ENCODE measurements around the gene MID1. TPM values are rescaled to one million over a fixed set of nuclear protein-coding genes. Genes with fewer than 3 reads are reported as not detected.

MID1 gene
- total RNA-seq, 4 donors from 2014 or later: 0.91 to 1.9 (median 1.8) TPM

- Histone ChIP-seq H3K9me3 (no peaks in the 10 kb centered on the region), H3K27ac (no peak overlapping the region), H3K4me1 (no peaks in the 10 kb centered on the region), H3K27me3 (no peaks in the 10 kb centered on the region), H3K4me3 (no peak overlapping the region), H3K36me3 (no peaks in the 10 kb centered on the region)
- in situ Hi-C loops (cut with MboI; ENCODE audit: low sequenced_read_pairs in 4 of 4): no loop called here
- TF ChIP-seq POLR2A (IDR thresholded peaks at IDR 0.05) (no peak), CTCF (IDR thresholded peaks at IDR 0.05 in 4 of 5, conservative IDR thresholded peaks at IDR 0.05 in 1 of 5) (no peak)
- DNase-seq (no peak), ATAC-seq (no peak)
- intact Hi-C loops (cut with DNase I; ENCODE audit: low total_unique reads): no loop called here
Observed at GRCh38 chrX:10512741-10513140, 107.6 kb downstream of the MID1 start.

- H3K36me3 ChIP-seq: no peaks in the 10 kb centered on the region
- H3K4me3 ChIP-seq: no peak overlapping the region
- no peaks in the 10 kb centered on the region for H3K9me3 ChIP-seq
- intact Hi-C loops (cut with DNase I; ENCODE audit: low total_unique reads): no loop called here
- H3K4me1 ChIP-seq: no peaks in the 10 kb centered on the region
- no peak overlapping the region for H3K27ac ChIP-seq
- ATAC-seq (no peak), DNase-seq (no peak)
- H3K27me3 ChIP-seq: no peaks in the 10 kb centered on the region
- no peak for TF ChIP-seq POLR2A (IDR thresholded peaks at IDR 0.05)
- TF ChIP-seq CTCF (IDR thresholded peaks at IDR 0.05 in 4 of 5, conservative IDR thresholded peaks at IDR 0.05 in 1 of 5): no peak
- in situ Hi-C loops (cut with MboI; ENCODE audit: low sequenced_read_pairs in 4 of 4): no loop called here
Observed at GRCh38 chrX:10512258-10512657, 108.1 kb downstream of the MID1 start.

GRCh38 chrX:10509397-10509796 is 111.0 kb downstream of the MID1 start:
- intact Hi-C loops (cut with DNase I; ENCODE audit: low total_unique reads) (no loop called here), in situ Hi-C loops (cut with MboI; ENCODE audit: low sequenced_read_pairs in 4 of 4) (no loop called here)
- Histone ChIP-seq H3K4me1 (no peaks in the 10 kb centered on the region), H3K27me3 (no peaks in the 10 kb centered on the region), H3K9me3 (no peaks in the 10 kb centered on the region), H3K4me3 (no peak overlapping the region), H3K36me3 (no peaks in the 10 kb centered on the region), H3K27ac (no peak overlapping the region)
- DNase-seq (no peak), ATAC-seq (no peak)
- TF ChIP-seq POLR2A (IDR thresholded peaks at IDR 0.05) (no peak), CTCF (IDR thresholded peaks at IDR 0.05 in 4 of 5, conservative IDR thresholded peaks at IDR 0.05 in 1 of 5) (no peak)

GRCh38 chrX:10508891-10509290 is 111.5 kb downstream of the MID1 start:
- no peak for TF ChIP-seq CTCF (IDR thresholded peaks at IDR 0.05 in 4 of 5, conservative IDR thresholded peaks at IDR 0.05 in 1 of 5)
- TF ChIP-seq POLR2A (IDR thresholded peaks at IDR 0.05): no peak
- intact Hi-C loops (cut with DNase I; ENCODE audit: low total_unique reads): no loop called here
- H3K4me1 ChIP-seq: no peaks in the 10 kb centered on the region
- no peaks in the 10 kb centered on the region for H3K27me3 ChIP-seq
- H3K36me3 ChIP-seq: no peaks in the 10 kb centered on the region
- in situ Hi-C loops (cut with MboI; ENCODE audit: low sequenced_read_pairs in 4 of 4): no loop called here
- no peak overlapping the region for H3K27ac ChIP-seq
- DNase-seq (no peak), ATAC-seq (no peak)
- H3K9me3 ChIP-seq: no peaks in the 10 kb centered on the region
- no peak overlapping the region for H3K4me3 ChIP-seq

DNA sequence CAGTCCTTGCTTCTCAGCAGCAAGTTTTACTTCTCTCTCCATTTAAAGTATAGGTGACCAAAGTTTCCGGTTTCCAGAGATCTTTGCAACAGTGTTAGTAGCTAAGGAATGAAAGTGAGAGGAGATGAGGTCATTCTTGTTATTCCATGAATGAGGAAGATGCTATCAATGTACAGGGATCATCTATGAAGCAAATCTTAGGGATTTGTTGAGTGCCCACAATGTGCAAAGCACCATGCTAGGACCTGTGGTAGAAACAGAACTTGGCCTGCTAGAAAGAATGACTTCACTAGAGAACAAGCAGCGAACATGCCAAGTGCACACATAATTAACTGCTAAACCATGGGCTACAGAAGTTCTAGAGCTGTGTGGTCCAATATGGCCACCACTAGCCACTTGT is 112.5 kb downstream of the MID1 start:
- TF ChIP-seq CTCF (IDR thresholded peaks at IDR 0.05 in 4 of 5, conservative IDR thresholded peaks at IDR 0.05 in 1 of 5) (no peak), POLR2A (IDR thresholded peaks at IDR 0.05) (no peak)
- H3K4me3 ChIP-seq: no peak overlapping the region
- intact Hi-C loops (cut with DNase I; ENCODE audit: low total_unique reads) (no loop called here), in situ Hi-C loops (cut with MboI; ENCODE audit: low sequenced_read_pairs in 4 of 4) (no loop called here)
- no peak overlapping the region for H3K27ac ChIP-seq
- no peaks in the 10 kb centered on the region for H3K36me3 ChIP-seq
- no peaks in the 10 kb centered on the region for H3K9me3 ChIP-seq
- ATAC-seq: no peak
- no peak for DNase-seq
- no peaks in the 10 kb centered on the region for H3K4me1 ChIP-seq
- H3K27me3 ChIP-seq: no peaks in the 10 kb centered on the region

All from gastrocnemius medialis (tissue), 4 donors.